Endodermal cell (in vitro differentiated cells): Measurements from ENCODE around the gene KNSTRN. TPM values are rescaled to one million over a fixed set of nuclear protein-coding genes. Genes with fewer than 3 reads are reported as not detected.

Experiments
- DNase-seq: peaks from one replicate; pipeline ENCODE4 v3.0.0-alpha.2; 2017
- H3K27ac ChIP-seq: 2 replicates; pipeline ENCODE4 v1.5.1; 2013; ENCODE audit warnings: mild to moderate bottlenecking, low read depth, low read length, moderate library complexity
- H3K27me3 ChIP-seq: 2 replicates; pipeline ENCODE4 v1.6.1; 2013; ENCODE audit warnings: mild to moderate bottlenecking, low read length, moderate library complexity; ENCODE audit not compliant: insufficient read depth, control insufficient read depth, poor library complexity, severe bottlenecking
- H3K36me3 ChIP-seq: 2 replicates; pipeline ENCODE4 v1.7.0; 2013; ENCODE audit warnings: mild to moderate bottlenecking, low read length, moderate library complexity; ENCODE audit not compliant: control insufficient read depth, insufficient read depth
- H3K4me1 ChIP-seq: one replicate; pipeline ENCODE4 v1.7.0; 2013; ENCODE audit warnings: low read length; ENCODE audit not compliant: control insufficient read depth, insufficient read depth
- H3K4me3 ChIP-seq: 2 replicates; pipeline ENCODE4 v1.5.1; 2013; ENCODE audit warnings: mild to moderate bottlenecking, low read length, moderate library complexity
- H3K9ac ChIP-seq: 2 replicates; pipeline ENCODE4 v1.6.1; 2013; ENCODE audit warnings: mild to moderate bottlenecking, low read length, moderate library complexity; ENCODE audit not compliant: poor library complexity, severe bottlenecking; ENCODE audit errors: extremely low read depth
- H3K9me3 ChIP-seq: 2 replicates; pipeline ENCODE4 v1.6.1; 2013; ENCODE audit warnings: mild to moderate bottlenecking, low read length, moderate library complexity; ENCODE audit not compliant: control insufficient read depth
- H3K27ac Mint-ChIP-seq: 2 replicates; pipeline ENCODE4 v1.8.0; 2020; ENCODE audit warnings: mixed read lengths
- H3K27me3 Mint-ChIP-seq: 2 replicates; pipeline ENCODE4 v1.8.0; 2021; ENCODE audit warnings: mild to moderate bottlenecking, mixed read lengths; ENCODE audit not compliant: insufficient read depth
- H3K36me3 Mint-ChIP-seq: 2 replicates; pipeline ENCODE4 v1.8.0; 2020; ENCODE audit warnings: low read depth, mixed read lengths
- H3K4me1 Mint-ChIP-seq: 2 replicates; pipeline ENCODE4 v1.8.0; 2020; ENCODE audit warnings: mixed read lengths
- H3K4me3 Mint-ChIP-seq: 2 replicates; pipeline ENCODE4 v1.8.0; 2020; ENCODE audit warnings: mild to moderate bottlenecking, moderate library complexity, mixed read lengths
- H3K9me3 Mint-ChIP-seq: 2 replicates; pipeline ENCODE4 v1.8.0; 2020; ENCODE audit warnings: mild to moderate bottlenecking, mixed read lengths
- WGBS, 2 experiments: methylation state at CpG; one replicate each; pipeline versions ENCODE4 v1.1.5 to v1.1.7; 2013; ENCODE audit warnings: missing lambda C conversion rate in 2 of 2, mixed read lengths in 1 of 2; ENCODE audit not compliant: insufficient coverage in 1 of 2, insufficient read length in 1 of 2; 5-methylcytosine and 5-hydroxymethylcytosine counted together
- total RNA-seq, 2 donors: library from RNA; stranded (reverse); fragmentation: NEBNext Ultra II Directional in 1 of 2; extraction: Animal tissue kit (Norgen Biotek cat#: 25700) in 1 of 2; gene quantifications; 2 replicates in 1 of 2; 3 replicates in 1 of 2; pipeline ENCODE4 v1.2.1, GENCODE V29; 2021
- TF ChIP-seq, protein P1 (sequence below): fragments of 200-600 bp; sonication (generic); conservative IDR thresholded peaks from 2 replicates; pipeline ENCODE4 v1.5.0; 2021; ENCODE audit warnings: antibody characterized with exemption, mild to moderate bottlenecking

KNSTRN gene
- total RNA-seq, 2 donors from 2014 or later, result 57.6 to 92.4 TPM

DNA sequence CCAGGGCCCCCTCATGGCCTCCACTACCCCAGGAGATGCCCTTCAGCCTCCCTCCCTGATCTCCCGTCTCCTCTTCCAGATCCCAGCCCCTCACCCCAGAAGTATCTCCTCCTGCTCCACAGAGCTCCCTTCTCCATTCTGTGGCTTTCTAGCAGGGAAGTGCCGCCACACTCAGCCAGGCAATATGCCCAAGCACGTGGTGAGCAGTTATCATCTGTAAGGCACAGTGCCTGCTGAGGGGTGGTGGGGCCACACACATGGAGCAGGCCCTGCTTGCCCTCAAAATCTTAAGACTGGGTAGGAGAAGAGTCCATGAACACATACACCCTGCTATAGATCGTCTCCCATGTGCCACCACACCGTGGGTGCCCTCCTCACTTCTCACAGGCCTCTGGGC is 34.0 kb upstream of the KNSTRN start:
- TF ChIP-seq, protein P1, sequence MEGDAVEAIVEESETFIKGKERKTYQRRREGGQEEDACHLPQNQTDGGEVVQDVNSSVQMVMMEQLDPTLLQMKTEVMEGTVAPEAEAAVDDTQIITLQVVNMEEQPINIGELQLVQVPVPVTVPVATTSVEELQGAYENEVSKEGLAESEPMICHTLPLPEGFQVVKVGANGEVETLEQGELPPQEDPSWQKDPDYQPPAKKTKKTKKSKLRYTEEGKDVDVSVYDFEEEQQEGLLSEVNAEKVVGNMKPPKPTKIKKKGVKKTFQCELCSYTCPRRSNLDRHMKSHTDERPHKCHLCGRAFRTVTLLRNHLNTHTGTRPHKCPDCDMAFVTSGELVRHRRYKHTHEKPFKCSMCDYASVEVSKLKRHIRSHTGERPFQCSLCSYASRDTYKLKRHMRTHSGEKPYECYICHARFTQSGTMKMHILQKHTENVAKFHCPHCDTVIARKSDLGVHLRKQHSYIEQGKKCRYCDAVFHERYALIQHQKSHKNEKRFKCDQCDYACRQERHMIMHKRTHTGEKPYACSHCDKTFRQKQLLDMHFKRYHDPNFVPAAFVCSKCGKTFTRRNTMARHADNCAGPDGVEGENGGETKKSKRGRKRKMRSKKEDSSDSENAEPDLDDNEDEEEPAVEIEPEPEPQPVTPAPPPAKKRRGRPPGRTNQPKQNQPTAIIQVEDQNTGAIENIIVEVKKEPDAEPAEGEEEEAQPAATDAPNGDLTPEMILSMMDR, result no peak
- no peak for DNase-seq
- H3K36me3 ChIP-seq, result no peaks in the 10 kb centered on the region
- no peak overlapping the region for H3K4me3 ChIP-seq
- no peaks in the 10 kb centered on the region for H3K9me3 ChIP-seq
- Mint-ChIP-seq H3K9me3 (no peaks in the 10 kb centered on the region), H3K4me3 (no peak overlapping the region), H3K36me3 (no peaks in the 10 kb centered on the region), H3K27me3 (peaks cover 10% of the 10 kb centered on the region), H3K4me1 (peaks cover 8% of the 10 kb centered on the region), H3K27ac (no peak overlapping the region)
- WGBS, 2 experiments, result 93 to 100% methylated on average over 5 of the region's 5 CpGs
- H3K4me1 ChIP-seq, result peaks cover 3% of the 10 kb centered on the region
- no peak overlapping the region for H3K9ac ChIP-seq
- H3K27ac ChIP-seq, result no peak overlapping the region
- H3K27me3 ChIP-seq, result no peaks in the 10 kb centered on the region

DNA sequence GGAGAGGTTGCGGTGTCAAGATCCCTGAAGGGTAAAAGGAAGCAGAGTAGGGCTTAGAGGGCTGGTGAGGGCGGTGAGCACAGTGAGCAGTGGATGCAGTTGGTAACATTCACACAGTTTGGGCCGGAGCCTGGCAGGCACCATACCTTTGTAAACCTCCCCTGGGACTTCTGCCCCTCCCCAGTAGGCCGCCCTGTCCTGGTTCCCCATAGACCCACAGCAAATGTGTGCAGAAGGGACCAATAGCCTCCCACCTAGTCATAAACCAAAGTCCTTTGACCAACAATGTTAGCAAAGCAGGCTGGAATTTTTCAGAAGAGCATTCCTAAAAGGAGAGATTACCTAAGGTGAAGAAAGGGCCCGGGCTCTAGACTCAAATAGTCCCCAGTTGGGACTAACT is 33.4 kb upstream of the KNSTRN start:
- H3K4me3 Mint-ChIP-seq, result no peak overlapping the region
- H3K27me3 Mint-ChIP-seq, result peaks cover 10% of the 10 kb centered on the region
- Histone ChIP-seq H3K27me3 (no peaks in the 10 kb centered on the region), H3K9ac (no peak overlapping the region), H3K27ac (no peak overlapping the region), H3K9me3 (no peaks in the 10 kb centered on the region), H3K36me3 (no peaks in the 10 kb centered on the region), H3K4me1 (peaks cover 3% of the 10 kb centered on the region), H3K4me3 (no peak overlapping the region)
- 92 to 97% methylated on average over 4 to 5 of the region's 5 CpGs for WGBS, 2 experiments
- no peaks in the 10 kb centered on the region for H3K36me3 Mint-ChIP-seq
- H3K27ac Mint-ChIP-seq, result no peak overlapping the region
- H3K4me1 Mint-ChIP-seq, result peaks cover 15% of the 10 kb centered on the region
- DNase-seq, result no peak
- no peaks in the 10 kb centered on the region for H3K9me3 Mint-ChIP-seq
- TF ChIP-seq, protein P1, result no peak

DNA sequence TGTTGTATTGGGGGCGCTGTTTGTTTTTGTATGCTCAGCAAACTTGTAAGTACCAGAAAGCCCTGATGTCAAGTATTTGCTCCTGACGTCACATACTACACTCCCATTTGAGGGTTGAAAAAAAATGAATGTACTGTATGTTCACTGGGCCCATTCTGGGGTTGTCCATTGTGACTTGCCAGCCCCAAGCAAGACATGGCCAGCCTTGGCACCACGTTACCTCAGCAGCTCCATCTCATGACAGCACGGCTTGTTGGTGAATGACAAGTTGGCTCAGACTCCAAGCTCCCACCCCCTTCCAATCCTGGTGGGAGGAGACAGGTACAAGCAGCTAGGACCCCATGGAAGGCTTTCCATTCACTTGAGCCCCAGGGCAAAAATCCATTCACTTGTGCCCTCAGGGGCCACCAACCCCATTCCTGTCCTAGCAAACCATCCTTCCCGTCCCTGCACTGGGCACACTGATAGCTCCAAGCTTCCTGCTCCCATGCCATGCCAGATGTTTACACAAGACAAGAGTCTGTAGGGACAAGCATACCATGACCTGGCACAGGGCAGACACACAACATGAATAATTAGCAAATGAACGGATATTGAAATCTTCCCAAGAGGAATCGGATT is 30.1 kb upstream of the KNSTRN start:
- Mint-ChIP-seq H3K27ac (no peak overlapping the region), H3K36me3 (no peaks in the 10 kb centered on the region), H3K27me3 (peaks cover 28% of the 10 kb centered on the region), H3K4me1 (peaks cover 14% of the 10 kb centered on the region), H3K4me3 (no peak overlapping the region), H3K9me3 (no peaks in the 10 kb centered on the region)
- no peak overlapping the region for H3K27ac ChIP-seq
- TF ChIP-seq, protein P1, result no peak
- DNase-seq, result no peak
- H3K4me1 ChIP-seq, result no peaks in the 10 kb centered on the region
- no peaks in the 10 kb centered on the region for H3K9me3 ChIP-seq
- H3K4me3 ChIP-seq, result no peak overlapping the region
- no peak overlapping the region for H3K9ac ChIP-seq
- no peaks in the 10 kb centered on the region for H3K36me3 ChIP-seq
- H3K27me3 ChIP-seq, result peaks cover 11% of the 10 kb centered on the region
- WGBS, 2 experiments, result 83 to 95% methylated on average over 2 to 7 of the region's 7 CpGs
